Thyroid gland (tissue), 4 donors: ENCODE results near the gene CNOT2. TPM values are rescaled to one million over a fixed set of nuclear protein-coding genes. Genes with fewer than 3 reads are reported as not detected.
A peak's percentile ranks its signal among the peaks of the same experiment; 100 is the strongest.

Source experiments
- DNase-seq, 2 donors: peaks; one replicate each; pipeline ENCODE4 v3.0.0-alpha.2; 2019
- H3K27ac ChIP-seq, 3 donors: fragments of 200-600 bp; sonication (generic); 1 replicate in 2 of 3; 2 replicates in 1 of 3; pipeline ENCODE4 v1.5.1; 2016 to 2019; ENCODE audit warnings: mild to moderate bottlenecking in 1 of 3, moderate library complexity in 1 of 3
- H3K27me3 ChIP-seq: fragments of 200-600 bp; sonication (generic); one replicate; pipeline ENCODE4 v1.5.1; 2019
- H3K36me3 ChIP-seq, 2 donors: fragments of 200-600 bp; sonication (generic); one replicate each; pipeline ENCODE4 v1.5.1; 2016 to 2019
- H3K4me1 ChIP-seq, 2 donors: fragments of 200-600 bp; sonication (generic); one replicate each; pipeline ENCODE4 v1.5.1; 2017 to 2019
- H3K4me3 ChIP-seq, 3 donors: fragments of 200-600 bp; sonication (generic); replicated peaks in 1 of 3; 1 replicate in 2 of 3; 2 replicates in 1 of 3; pipeline ENCODE4 v1.5.1; 2016; ENCODE audit warnings: mild to moderate bottlenecking in 1 of 3
- H3K9me3 ChIP-seq: fragments of 200-600 bp; sonication (generic); one replicate; pipeline ENCODE4 v1.5.1; 2017
- POLR2A ChIP-seq, 2 donors: fragments of 450-650 bp; IDR thresholded peaks; one replicate each; pipeline ENCODE4 v1.6.1; 2017; ENCODE audit warnings: antibody characterized with exemption in 2 of 2, mild to moderate bottlenecking in 2 of 2, moderate library complexity in 1 of 2
- WGBS, 2 donors: methylation state at CpG; one replicate each; pipeline ENCODE4 v1.1.5; 2017; 5-methylcytosine and 5-hydroxymethylcytosine counted together
- intact Hi-C: fragments of 100-400 bp; cut with DNase I; formaldehyde crosslinking; loops from one replicate; pipeline ENCODE4 v1.15.1; 2023
- total RNA-seq, 4 donors: library from RNA; depleted of rRNA; stranded (reverse); fragments of >200 nt; gene quantifications; one replicate each; pipeline ENCODE4 v1.2.3, GENCODE V29; 2016
- TF ChIP-seq, protein P1 (sequence below), 6 experiments: fragments of 200-600 bp in 3 of 6; fragments of 450-650 bp in 3 of 6; sonication (generic) in 3 of 6; IDR thresholded peaks; one replicate each; pipeline ENCODE4 v1.5.1; 2016 to 2019; ENCODE audit warnings: antibody characterized with exemption in 6 of 6, mild to moderate bottlenecking in 2 of 6, inconsistent platforms in 1 of 6, moderate library complexity in 1 of 6

The CNOT2 gene
- total RNA-seq, 4 donors from 2014 or later = 162 to 245 (median 173) TPM

DNA sequence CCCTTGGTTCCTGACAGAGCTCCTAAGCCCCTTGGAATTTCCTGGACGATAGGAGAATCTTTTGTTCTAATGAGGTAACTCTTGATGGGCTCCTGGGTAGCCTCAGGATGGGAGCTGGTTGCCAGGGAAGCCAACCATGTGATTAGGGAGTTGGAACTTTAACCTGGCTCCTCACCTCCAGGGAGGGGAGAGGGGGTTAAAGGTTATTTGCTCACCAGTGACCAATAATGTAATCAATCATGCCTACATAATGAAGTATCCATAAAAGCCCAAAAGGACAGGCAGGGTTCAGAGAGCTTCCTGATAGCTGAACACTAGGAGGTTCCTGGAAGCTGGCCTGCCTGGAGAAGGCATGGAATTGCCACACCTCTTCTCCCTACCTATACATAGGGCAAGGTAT is 6.2 kb upstream of the CNOT2 start:
- no peaks in the 10 kb centered on the region for H3K27me3 ChIP-seq
- H3K27ac ChIP-seq = no peak overlapping the region
- peaks cover 5 to 6% of the 10 kb centered on the region in 2 donors for H3K36me3 ChIP-seq
- intact Hi-C loops = no loop called here
- peaks cover 4% of the 10 kb centered on the region in 2 donors for H3K4me1 ChIP-seq
- no peak for DNase-seq
- no peaks in the 10 kb centered on the region for H3K9me3 ChIP-seq
- H3K4me3 ChIP-seq = no peak overlapping the region
- 32% methylated on average over 1 of the region's 1 CpG for WGBS, 2 donors
- TF ChIP-seq POLR2A (IDR thresholded peaks at IDR 0.05) = no peak
- TF ChIP-seq, protein P1, sequence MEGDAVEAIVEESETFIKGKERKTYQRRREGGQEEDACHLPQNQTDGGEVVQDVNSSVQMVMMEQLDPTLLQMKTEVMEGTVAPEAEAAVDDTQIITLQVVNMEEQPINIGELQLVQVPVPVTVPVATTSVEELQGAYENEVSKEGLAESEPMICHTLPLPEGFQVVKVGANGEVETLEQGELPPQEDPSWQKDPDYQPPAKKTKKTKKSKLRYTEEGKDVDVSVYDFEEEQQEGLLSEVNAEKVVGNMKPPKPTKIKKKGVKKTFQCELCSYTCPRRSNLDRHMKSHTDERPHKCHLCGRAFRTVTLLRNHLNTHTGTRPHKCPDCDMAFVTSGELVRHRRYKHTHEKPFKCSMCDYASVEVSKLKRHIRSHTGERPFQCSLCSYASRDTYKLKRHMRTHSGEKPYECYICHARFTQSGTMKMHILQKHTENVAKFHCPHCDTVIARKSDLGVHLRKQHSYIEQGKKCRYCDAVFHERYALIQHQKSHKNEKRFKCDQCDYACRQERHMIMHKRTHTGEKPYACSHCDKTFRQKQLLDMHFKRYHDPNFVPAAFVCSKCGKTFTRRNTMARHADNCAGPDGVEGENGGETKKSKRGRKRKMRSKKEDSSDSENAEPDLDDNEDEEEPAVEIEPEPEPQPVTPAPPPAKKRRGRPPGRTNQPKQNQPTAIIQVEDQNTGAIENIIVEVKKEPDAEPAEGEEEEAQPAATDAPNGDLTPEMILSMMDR (IDR thresholded peaks at IDR 0.05) = no peak

DNA sequence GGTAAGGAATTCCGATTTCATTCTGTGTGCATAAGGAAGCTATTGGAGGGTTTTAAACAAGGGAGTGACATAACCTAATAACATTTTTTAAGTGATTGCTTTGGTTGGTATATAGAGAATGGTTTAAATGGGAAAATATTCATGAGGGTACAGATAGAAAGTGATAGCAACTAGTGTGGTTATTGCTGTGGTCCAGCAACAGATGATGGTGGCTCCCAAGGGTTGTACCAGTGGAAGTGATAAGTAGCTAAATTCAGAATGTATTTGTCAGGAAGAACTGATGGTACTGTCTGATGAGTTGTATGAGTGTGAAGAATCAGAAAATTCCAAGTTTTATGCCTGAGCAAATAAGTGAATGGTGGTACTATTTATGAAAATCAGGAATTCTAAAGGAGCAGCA is 2.6 kb upstream of the CNOT2 start:
- no peak for TF ChIP-seq POLR2A (IDR thresholded peaks at IDR 0.05)
- TF ChIP-seq, protein P1 (IDR thresholded peaks at IDR 0.05) = no peak
- intact Hi-C loops = loop anchor here (5.0 kb wide), 1 partner anchor 127 kb away; the partner anchor contains the start of gene KCNMB4
- H3K27ac ChIP-seq = no peak overlapping the region
- H3K9me3 ChIP-seq = no peaks in the 10 kb centered on the region
- H3K36me3 ChIP-seq = peaks cover 5 to 6% of the 10 kb centered on the region in 2 donors
- no peaks in the 10 kb centered on the region for H3K27me3 ChIP-seq
- no peak for DNase-seq
- WGBS, 2 donors = 88 to 90% methylated on average over 1 of the region's 1 CpG
- peaks cover 19 to 20% of the 10 kb centered on the region in 2 donors for H3K4me1 ChIP-seq
- H3K4me3 ChIP-seq = no peak overlapping the region

DNA sequence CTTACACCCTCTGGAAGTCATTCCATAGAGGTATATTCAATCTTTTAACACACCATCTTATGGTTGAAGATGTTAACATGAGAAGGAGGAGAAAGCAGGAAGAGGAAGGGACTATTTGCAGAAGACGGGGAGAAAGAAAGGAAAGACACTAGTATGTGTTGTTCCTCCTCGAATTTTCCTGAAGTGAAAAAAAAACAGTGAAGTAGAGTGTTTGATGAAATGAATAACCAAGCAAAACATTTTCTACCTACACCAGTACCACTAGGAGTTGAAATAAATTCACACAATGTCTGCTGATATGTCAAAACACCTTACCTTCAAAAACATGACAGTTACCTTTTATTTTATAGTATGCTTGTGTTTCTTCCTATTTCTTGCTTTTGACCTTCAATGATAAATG is 1.4 kb upstream of the CNOT2 start:
- no peaks in the 10 kb centered on the region for H3K9me3 ChIP-seq
- no peak for DNase-seq
- intact Hi-C loops = loop anchor here (5.0 kb wide), 1 partner anchor 125 kb away; the partner anchor contains the start of gene KCNMB4
- no peaks in the 10 kb centered on the region for H3K27me3 ChIP-seq
- H3K4me3 ChIP-seq = no peak overlapping the region
- peak overlapping the region in 1 of 3 donors; percentile 97 for H3K27ac ChIP-seq
- H3K4me1 ChIP-seq = peaks cover 28 to 31% of the 10 kb centered on the region in 2 donors
- TF ChIP-seq, protein P1 (IDR thresholded peaks at IDR 0.05) = no peak
- no peak for TF ChIP-seq POLR2A (IDR thresholded peaks at IDR 0.05)
- WGBS, 2 donors = 30 to 37% methylated on average over 2 of the region's 2 CpGs
- H3K36me3 ChIP-seq = peaks cover 5 to 6% of the 10 kb centered on the region in 2 donors

DNA sequence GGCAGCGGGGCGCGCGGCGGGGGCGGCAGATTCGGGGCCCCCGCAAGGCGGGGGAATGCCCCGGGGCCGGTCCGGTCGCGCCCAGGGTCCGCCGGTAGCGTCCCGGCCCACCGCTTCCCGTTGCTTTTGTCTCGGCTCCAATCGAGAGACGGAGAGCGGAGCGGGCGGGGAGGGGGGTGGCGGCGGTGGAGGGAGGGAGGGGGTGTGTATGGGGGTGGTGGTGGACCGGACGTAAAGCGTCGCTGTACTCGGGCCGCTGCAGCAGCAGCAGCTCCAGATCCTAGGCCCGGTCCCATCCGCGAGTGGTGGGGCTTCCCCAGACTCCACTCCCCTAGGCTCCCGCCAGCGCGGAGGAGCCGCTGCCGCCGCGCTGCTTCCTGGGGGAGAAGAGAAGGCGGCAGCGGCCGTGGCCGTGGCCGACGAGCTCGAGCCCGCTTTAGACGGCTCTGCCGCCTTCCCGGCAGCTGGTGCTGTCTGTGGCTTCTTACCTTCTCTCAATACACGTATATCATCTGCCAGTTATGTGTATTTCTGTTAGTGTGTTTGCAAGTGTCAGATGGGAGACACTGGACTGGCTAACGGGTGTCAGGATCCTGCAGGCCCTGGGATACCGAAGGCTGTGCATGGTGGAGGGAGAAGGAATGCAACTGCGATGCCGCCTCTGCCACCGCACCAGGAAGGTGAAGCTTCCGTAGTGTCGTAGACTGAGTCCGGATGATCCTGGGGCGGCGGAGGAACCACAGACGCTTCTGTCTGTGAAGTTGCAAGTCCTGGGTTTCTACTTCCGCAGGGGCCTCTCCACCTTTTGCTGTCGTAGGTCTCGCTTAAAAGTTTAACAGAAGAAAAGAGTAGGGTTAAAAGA is 508 bp downstream of the CNOT2 start:
- no peak for TF ChIP-seq POLR2A (IDR thresholded peaks at IDR 0.05)
- TF ChIP-seq, protein P1 (IDR thresholded peaks at IDR 0.05) = no peak
- peak overlapping the region; percentile 87 to 97 (median 95) for H3K4me3 ChIP-seq
- DNase-seq = peak; percentile 63 to 64
- H3K36me3 ChIP-seq = peaks cover 5 to 6% of the 10 kb centered on the region in 2 donors
- WGBS, 2 donors = 0 to 1% methylated on average over 15 to 25 of the region's 70 CpGs
- peaks cover 31 to 32% of the 10 kb centered on the region in 2 donors for H3K4me1 ChIP-seq
- H3K27me3 ChIP-seq = no peaks in the 10 kb centered on the region
- peak overlapping the region; percentile 94 to 97 (median 96) for H3K27ac ChIP-seq
- intact Hi-C loops = loop anchor here (5.0 kb wide), 1 partner anchor 124 kb away; the partner anchor contains the start of gene KCNMB4
- H3K9me3 ChIP-seq = no peaks in the 10 kb centered on the region

DNA sequence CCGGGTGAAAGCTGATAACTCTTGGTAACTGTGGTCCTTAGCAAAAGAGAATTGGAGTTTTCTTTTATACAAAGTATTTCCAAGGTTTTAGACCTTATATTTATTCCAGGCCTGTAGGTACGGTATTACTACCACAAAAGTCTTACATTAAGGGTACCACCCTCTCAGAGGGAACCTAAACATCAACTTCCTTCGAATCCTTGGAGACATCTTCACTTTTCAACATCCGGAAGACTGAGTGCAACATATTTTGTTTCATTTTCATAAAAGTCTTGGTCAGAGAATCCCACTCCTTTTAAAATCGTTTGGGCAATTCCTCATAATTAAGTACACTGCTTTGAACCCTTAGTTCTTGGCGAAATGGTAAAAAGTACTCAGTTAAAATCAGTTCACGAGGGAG is 1.2 kb downstream of the CNOT2 start:
- intact Hi-C loops = loop anchor here (5.0 kb wide), 1 partner anchor 123 kb away; the partner anchor contains the start of gene KCNMB4
- no peaks in the 10 kb centered on the region for H3K9me3 ChIP-seq
- H3K36me3 ChIP-seq = peaks cover 5 to 6% of the 10 kb centered on the region in 2 donors
- no peak for TF ChIP-seq POLR2A (IDR thresholded peaks at IDR 0.05)
- TF ChIP-seq, protein P1 (IDR thresholded peaks at IDR 0.05) = no peak
- no peaks in the 10 kb centered on the region for H3K27me3 ChIP-seq
- peak overlapping the region; percentile 94 to 97 (median 96) for H3K27ac ChIP-seq
- H3K4me1 ChIP-seq = peaks cover 31 to 36% of the 10 kb centered on the region in 2 donors
- WGBS, 2 donors = 21 to 22% methylated on average over 7 of the region's 7 CpGs
- H3K4me3 ChIP-seq = peak overlapping the region; percentile 74 to 97 (median 87)
- DNase-seq = no peak
